Cardiac fibroblast (primary cell): ENCODE measurements around the gene C1QTNF8.

Experiments used
- DNase-seq, 2 donors: peaks; one replicate each; pipeline versions ENCODE4 v3.0.0 to v3.0.0-alpha.2; 2010; ENCODE audit warnings: low read depth in 2 of 2
- H3K4me3 ChIP-seq, 2 donors: replicated peaks in 1 of 2; 1 replicate in 1 of 2; 2 replicates in 1 of 2; pipeline ENCODE4 v1.5.1; 2011; ENCODE audit warnings: low read depth in 2 of 2, low read length in 2 of 2, mild to moderate bottlenecking in 2 of 2, moderate library complexity in 1 of 2
- CTCF ChIP-seq: IDR thresholded peaks from one replicate; pipeline ENCODE4 v1.5.1; 2011; ENCODE audit warnings: low read depth, mild to moderate bottlenecking, low read length, inconsistent platforms

C1QTNF8 gene

GRCh38 chr16:1060416-1061340 is 35.4 kb downstream of the C1QTNF8 start:
- no peak overlapping the region for H3K4me3 ChIP-seq
- no peak for DNase-seq

GRCh38 chr16:1059310-1059709 is 36.7 kb downstream of the C1QTNF8 start:
- DNase-seq, result no peak
- no peak for TF ChIP-seq CTCF

More at GRCh38 chr16:1060416-1061340, 35.4 kb downstream of the C1QTNF8 start:
- no peak for TF ChIP-seq CTCF

DNA sequence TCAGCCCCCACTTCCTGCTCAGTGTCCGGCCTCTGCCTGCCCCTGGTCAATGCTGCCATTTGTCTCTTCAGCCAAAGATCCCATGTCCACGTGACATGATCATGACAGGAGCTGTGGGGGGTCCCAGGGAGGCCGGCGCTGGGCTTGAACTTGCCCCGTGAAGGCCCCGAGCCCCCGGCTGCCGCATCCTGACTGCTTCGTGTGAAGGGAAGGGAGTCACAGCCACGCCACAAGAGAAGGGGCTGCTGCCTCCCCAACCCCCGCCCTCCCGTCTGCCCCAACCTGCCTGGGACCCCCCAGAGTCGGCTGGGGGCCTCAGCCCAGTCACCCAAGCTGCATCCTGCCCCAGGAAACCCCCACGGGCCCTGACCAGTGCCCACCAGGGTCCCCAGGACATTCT is 37.8 kb downstream of the C1QTNF8 start:
- H3K4me3 ChIP-seq, result no peak overlapping the region
- no peak for TF ChIP-seq CTCF
- DNase-seq, result no peak

More at GRCh38 chr16:1059310-1059709, 36.7 kb downstream of the C1QTNF8 start:
- H3K4me3 ChIP-seq, result no peak overlapping the region

- TF ChIP-seq CTCF, result peak; percentile 82
- DNase-seq, result peak; percentile 22 to 28
- H3K4me3 ChIP-seq, result no peak overlapping the region
Observed at GRCh38 chr16:1057252-1057932, 38.7 kb downstream of the C1QTNF8 start.

GRCh38 chr16:1056196-1056595 is 39.8 kb downstream of the C1QTNF8 start:
- no peak overlapping the region for H3K4me3 ChIP-seq
- DNase-seq, result no peak
- TF ChIP-seq CTCF, result no peak

DNA sequence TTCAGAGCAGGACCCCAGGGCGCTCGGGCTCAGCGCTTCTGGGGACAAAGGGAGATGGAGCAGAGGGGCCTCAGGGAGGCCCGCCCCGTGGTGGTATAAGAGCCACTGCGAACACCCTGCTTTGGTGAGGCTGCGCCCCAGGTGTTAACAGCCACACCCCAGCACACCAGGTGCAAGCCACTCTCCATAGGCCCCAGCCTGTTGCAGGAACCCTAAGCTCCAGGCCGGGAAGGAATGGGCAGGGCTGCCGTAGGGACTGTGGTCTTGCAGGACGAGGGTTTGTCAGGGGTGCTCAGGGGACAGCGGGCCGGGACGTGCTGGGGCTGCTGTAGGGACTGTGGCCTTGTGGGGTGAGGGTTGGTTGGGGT is 40.5 kb downstream of the C1QTNF8 start:
- DNase-seq, result no peak
- no peak overlapping the region for H3K4me3 ChIP-seq
- no peak for TF ChIP-seq CTCF
